ENCODE results near the gene MRPS33.

The MRPS33 gene

GRCh38 chr7:141012696-141013344, 1.9 kb downstream of the MRPS33 start:
- H3K4me3 ChIP-seq (ENCODE audit: low read depth, low read length) = no peak overlapping the region

GRCh38 chr7:141012044-141012685, 2.6 kb downstream of the MRPS33 start:
- H3K4me3 ChIP-seq (ENCODE audit: low read depth, low read length) = no peak overlapping the region

GRCh38 chr7:141011443-141011842, 3.3 kb downstream of the MRPS33 start:
- no peak overlapping the region for H3K4me3 ChIP-seq (ENCODE audit: low read depth, low read length)

- no peak overlapping the region for H3K4me3 ChIP-seq (ENCODE audit: low read depth, low read length)
Measured at GRCh38 chr7:141003172-141004065, 11.3 kb downstream of the MRPS33 start.

- H3K4me3 ChIP-seq (ENCODE audit: low read depth, low read length) = no peak overlapping the region
Measured at GRCh38 chr7:141001546-141001945, 13.2 kb downstream of the MRPS33 start.

GRCh38 chr7:141001122-141001521, 13.6 kb downstream of the MRPS33 start:
- no peak overlapping the region for H3K4me3 ChIP-seq (ENCODE audit: low read depth, low read length)

GRCh38 chr7:140998715-140999114, 16.0 kb downstream of the MRPS33 start:
- H3K4me3 ChIP-seq (ENCODE audit: low read depth, low read length) = no peak overlapping the region

GRCh38 chr7:140992422-140992821, 22.3 kb downstream of the MRPS33 start:
- H3K4me3 ChIP-seq (ENCODE audit: low read depth, low read length) = no peak overlapping the region

- H3K4me3 ChIP-seq (ENCODE audit: low read depth, low read length) = no peak overlapping the region
Measured at GRCh38 chr7:140990193-140990962, 24.4 kb downstream of the MRPS33 start.

- no peak overlapping the region for H3K4me3 ChIP-seq (ENCODE audit: low read depth, low read length)
Measured at GRCh38 chr7:140989068-140989467, 25.7 kb downstream of the MRPS33 start.

- no peak overlapping the region for H3K4me3 ChIP-seq (ENCODE audit: low read depth, low read length)
Measured at GRCh38 chr7:140983802-140984201, 30.9 kb downstream of the MRPS33 start.

- H3K4me3 ChIP-seq (ENCODE audit: low read depth, low read length) = no peak overlapping the region
Measured at GRCh38 chr7:140982508-140982907, 32.2 kb downstream of the MRPS33 start.

GRCh38 chr7:140981951-140982350, 32.8 kb downstream of the MRPS33 start:
- no peak overlapping the region for H3K4me3 ChIP-seq (ENCODE audit: low read depth, low read length)

GRCh38 chr7:140977741-140978140, 37.0 kb downstream of the MRPS33 start:
- no peak overlapping the region for H3K4me3 ChIP-seq (ENCODE audit: low read depth, low read length)

- no peak overlapping the region for H3K4me3 ChIP-seq (ENCODE audit: low read depth, low read length)
Measured at GRCh38 chr7:140972876-140973829, 41.6 kb downstream of the MRPS33 start.

GRCh38 chr7:140972344-140972743, 42.4 kb downstream of the MRPS33 start:
- H3K4me3 ChIP-seq (ENCODE audit: low read depth, low read length) = no peak overlapping the region

GRCh38 chr7:140967438-140967837, 47.3 kb downstream of the MRPS33 start:
- no peak overlapping the region for H3K4me3 ChIP-seq (ENCODE audit: low read depth, low read length)

GRCh38 chr7:140966561-140967233, 48.1 kb downstream of the MRPS33 start:
- no peak overlapping the region for H3K4me3 ChIP-seq (ENCODE audit: low read depth, low read length)

- H3K4me3 ChIP-seq (ENCODE audit: low read depth, low read length) = no peak overlapping the region
Measured at GRCh38 chr7:140961117-140961516, 53.6 kb downstream of the MRPS33 start.

All from iPS-11a (cell line).